Ectodermal cell (in vitro differentiated cells): ENCODE data around the gene VWDE.

Experiments used
- H3K27ac ChIP-seq: 2 replicates; pipeline ENCODE4 v1.7.0; 2013; ENCODE audit warnings: mild to moderate bottlenecking, low read depth, low read length; ENCODE audit not compliant: insufficient read depth, poor library complexity, severe bottlenecking
- H3K27me3 ChIP-seq: 2 replicates; pipeline ENCODE4 v1.7.0; 2013; ENCODE audit warnings: mild to moderate bottlenecking, low read length; ENCODE audit not compliant: insufficient read depth, control insufficient read depth, poor library complexity, severe bottlenecking
- H3K36me3 ChIP-seq: one replicate; pipeline ENCODE4 v1.7.0; 2013; ENCODE audit warnings: low read length; ENCODE audit not compliant: control insufficient read depth, insufficient read depth
- H3K4me1 ChIP-seq: one replicate; pipeline ENCODE4 v1.7.0; 2013; ENCODE audit warnings: low read length; ENCODE audit not compliant: control insufficient read depth, insufficient read depth
- H3K4me3 ChIP-seq: 2 replicates; pipeline ENCODE4 v1.7.0; 2013; ENCODE audit warnings: low read depth, low read length, control low read depth; ENCODE audit not compliant: insufficient read depth
- H3K9me3 ChIP-seq: 2 replicates; pipeline ENCODE4 v1.7.0; 2013; ENCODE audit warnings: mild to moderate bottlenecking, low read length, moderate library complexity; ENCODE audit not compliant: control insufficient read depth
- WGBS, 2 experiments: methylation state at CpG; one replicate each; pipeline ENCODE4 v1.1.7; 2013; ENCODE audit warnings: missing lambda C conversion rate in 2 of 2; 5-methylcytosine and 5-hydroxymethylcytosine counted together

Gene VWDE

GRCh38 chr7:12291870-12292269 is 111.8 kb downstream of the VWDE start:
- 77 to 93% methylated on average over 1 of the region's 1 CpG for WGBS, 2 experiments
- H3K4me1 ChIP-seq: no peaks in the 10 kb centered on the region
- H3K9me3 ChIP-seq: no peaks in the 10 kb centered on the region
- H3K27me3 ChIP-seq: no peaks in the 10 kb centered on the region
- no peak overlapping the region for H3K4me3 ChIP-seq
- H3K27ac ChIP-seq: no peak overlapping the region
- no peaks in the 10 kb centered on the region for H3K36me3 ChIP-seq

- Histone ChIP-seq H3K4me1 (no peaks in the 10 kb centered on the region), H3K9me3 (no peaks in the 10 kb centered on the region), H3K27ac (no peak overlapping the region), H3K27me3 (no peaks in the 10 kb centered on the region), H3K36me3 (no peaks in the 10 kb centered on the region), H3K4me3 (no peak overlapping the region)
- 93 to 100% methylated on average over 1 of the region's 1 CpG for WGBS, 2 experiments
Observed at GRCh38 chr7:12290761-12291160, 112.9 kb downstream of the VWDE start.

- Histone ChIP-seq H3K9me3 (no peaks in the 10 kb centered on the region), H3K4me3 (no peak overlapping the region), H3K4me1 (no peaks in the 10 kb centered on the region), H3K36me3 (no peaks in the 10 kb centered on the region), H3K27ac (no peak overlapping the region), H3K27me3 (no peaks in the 10 kb centered on the region)
- WGBS, 2 experiments: 77 to 81% methylated on average over 6 of the region's 6 CpGs
Observed at GRCh38 chr7:12289996-12290395, 113.7 kb downstream of the VWDE start.

GRCh38 chr7:12287901-12288300 is 115.8 kb downstream of the VWDE start:
- Histone ChIP-seq H3K4me3 (no peak overlapping the region), H3K27ac (no peak overlapping the region), H3K9me3 (no peaks in the 10 kb centered on the region), H3K4me1 (no peaks in the 10 kb centered on the region), H3K27me3 (no peaks in the 10 kb centered on the region), H3K36me3 (no peaks in the 10 kb centered on the region)
- 94 to 100% methylated on average over 1 of the region's 1 CpG for WGBS, 2 experiments

- Histone ChIP-seq H3K36me3 (no peaks in the 10 kb centered on the region), H3K27ac (no peak overlapping the region), H3K27me3 (no peaks in the 10 kb centered on the region), H3K4me1 (no peaks in the 10 kb centered on the region), H3K9me3 (no peaks in the 10 kb centered on the region), H3K4me3 (no peak overlapping the region)
- WGBS, 2 experiments: 100% methylated on average over 1 of the region's 1 CpG
Observed at GRCh38 chr7:12281038-12281437, 122.6 kb downstream of the VWDE start.
